ENCODE data around the gene SH2D7.

SH2D7 gene

DNA sequence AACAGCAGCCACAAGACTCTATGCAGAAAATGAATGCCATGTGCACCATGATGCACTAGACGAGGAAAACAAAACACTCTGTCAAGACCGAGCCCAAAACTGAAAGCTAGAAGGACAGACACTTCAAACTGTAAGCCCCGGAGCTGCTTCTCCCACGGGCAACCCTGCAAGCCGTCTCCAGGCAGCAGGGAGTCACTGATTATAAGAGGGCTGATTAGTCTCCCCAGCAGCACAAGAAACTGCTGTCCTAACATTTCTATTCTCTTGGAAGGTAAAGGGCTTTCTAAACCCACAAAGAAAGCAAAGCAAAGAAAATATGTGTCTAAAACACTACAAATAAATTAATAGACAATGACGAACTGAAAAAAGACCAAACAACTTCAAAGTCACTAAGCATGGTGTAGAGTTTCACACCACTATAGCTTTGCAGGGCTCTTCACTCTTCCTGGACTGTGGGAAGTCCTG is 30.4 kb upstream of the SH2D7 start:
- no peak for DNase-seq (ENCODE audit: low read depth in 3 of 3)

DNA sequence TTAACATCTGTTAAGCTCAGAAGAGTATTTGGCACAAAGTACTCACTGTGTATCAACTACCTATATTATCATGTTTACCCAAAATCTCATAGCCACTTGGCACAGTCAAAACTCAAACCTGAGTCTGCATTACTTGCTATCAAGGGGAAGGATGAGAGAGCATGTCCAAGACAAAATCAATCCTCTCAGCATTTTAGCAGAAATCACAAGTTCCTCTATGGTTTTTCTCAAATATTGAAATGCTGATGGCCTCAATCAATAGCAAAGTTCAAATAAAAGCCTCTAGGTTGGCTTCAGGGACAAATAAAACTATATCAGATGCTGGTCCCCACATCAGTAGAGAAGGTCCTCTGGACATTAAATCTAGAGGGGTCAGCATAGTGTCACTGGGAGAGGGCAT is 29.1 kb upstream of the SH2D7 start:
- no peak for DNase-seq (ENCODE audit: low read depth in 3 of 3)

DNA sequence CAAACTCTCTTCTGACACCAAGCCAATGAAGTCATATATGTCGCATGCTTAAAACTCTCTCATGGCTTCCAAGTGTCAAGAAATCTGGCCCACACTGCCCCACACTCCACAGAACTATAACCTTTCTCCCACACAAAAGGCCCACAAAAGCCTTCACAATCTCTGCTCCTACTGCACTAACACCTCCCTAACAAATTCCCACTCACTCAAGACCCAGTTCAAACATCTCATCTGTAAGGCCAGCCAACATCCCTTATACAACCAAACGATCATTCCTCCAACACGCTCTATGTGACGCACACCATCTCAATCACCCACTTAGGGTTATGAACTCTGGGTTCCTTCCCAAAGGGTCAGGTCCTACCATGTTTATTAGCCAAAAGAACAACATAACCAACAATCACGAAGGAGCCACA is 28.4 kb upstream of the SH2D7 start:
- DNase-seq (ENCODE audit: low read depth in 3 of 3) = no peak

DNA sequence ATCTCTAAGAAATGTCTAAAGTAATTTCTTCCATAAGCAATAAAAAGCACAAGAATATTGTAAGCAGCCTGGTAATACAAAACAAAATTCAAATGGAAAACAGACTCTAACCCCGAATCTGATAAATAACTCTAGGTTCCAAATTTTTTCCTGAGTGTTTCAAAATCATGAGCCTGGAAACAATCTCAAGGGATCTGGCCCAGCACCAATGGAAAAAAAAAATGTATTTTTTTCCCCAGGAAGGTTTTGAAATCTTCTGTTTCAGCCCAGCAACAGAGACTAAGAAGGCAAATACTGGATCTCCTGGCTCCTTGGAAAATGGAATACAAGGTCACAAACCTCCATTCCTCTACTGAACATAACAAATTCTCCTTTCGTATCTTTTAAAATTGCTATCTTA is 27.8 kb upstream of the SH2D7 start:
- DNase-seq (ENCODE audit: low read depth in 3 of 3) = no peak

DNA sequence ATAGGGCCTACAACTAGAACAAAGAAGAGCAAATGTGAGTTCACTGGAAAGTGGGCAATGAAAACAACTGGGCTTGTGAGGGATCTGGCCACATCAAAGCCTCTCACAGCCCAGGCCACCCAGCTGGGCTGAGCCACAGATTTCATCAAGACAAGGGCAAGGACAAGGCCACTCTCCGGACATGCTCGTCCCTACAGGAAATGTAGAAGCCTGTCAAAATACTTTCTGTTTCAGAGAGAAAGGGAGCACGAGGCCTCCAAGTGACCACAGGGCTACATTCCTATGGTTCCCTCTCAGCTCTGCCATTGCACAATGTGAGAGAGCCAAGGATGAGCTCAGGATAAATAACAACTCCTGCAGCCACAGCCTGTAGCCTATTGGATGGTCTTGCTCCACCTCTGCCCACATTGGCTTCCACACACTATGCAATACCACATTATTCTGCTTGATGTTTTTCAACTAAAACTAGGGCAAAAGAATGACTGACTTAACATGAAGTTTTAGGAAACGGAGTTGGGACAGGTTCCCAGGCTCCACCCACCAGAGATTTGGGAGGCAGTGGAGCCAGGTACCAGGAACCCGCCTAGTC is 27.0 kb upstream of the SH2D7 start:
- no peak for DNase-seq (ENCODE audit: low read depth in 3 of 3)

DNA sequence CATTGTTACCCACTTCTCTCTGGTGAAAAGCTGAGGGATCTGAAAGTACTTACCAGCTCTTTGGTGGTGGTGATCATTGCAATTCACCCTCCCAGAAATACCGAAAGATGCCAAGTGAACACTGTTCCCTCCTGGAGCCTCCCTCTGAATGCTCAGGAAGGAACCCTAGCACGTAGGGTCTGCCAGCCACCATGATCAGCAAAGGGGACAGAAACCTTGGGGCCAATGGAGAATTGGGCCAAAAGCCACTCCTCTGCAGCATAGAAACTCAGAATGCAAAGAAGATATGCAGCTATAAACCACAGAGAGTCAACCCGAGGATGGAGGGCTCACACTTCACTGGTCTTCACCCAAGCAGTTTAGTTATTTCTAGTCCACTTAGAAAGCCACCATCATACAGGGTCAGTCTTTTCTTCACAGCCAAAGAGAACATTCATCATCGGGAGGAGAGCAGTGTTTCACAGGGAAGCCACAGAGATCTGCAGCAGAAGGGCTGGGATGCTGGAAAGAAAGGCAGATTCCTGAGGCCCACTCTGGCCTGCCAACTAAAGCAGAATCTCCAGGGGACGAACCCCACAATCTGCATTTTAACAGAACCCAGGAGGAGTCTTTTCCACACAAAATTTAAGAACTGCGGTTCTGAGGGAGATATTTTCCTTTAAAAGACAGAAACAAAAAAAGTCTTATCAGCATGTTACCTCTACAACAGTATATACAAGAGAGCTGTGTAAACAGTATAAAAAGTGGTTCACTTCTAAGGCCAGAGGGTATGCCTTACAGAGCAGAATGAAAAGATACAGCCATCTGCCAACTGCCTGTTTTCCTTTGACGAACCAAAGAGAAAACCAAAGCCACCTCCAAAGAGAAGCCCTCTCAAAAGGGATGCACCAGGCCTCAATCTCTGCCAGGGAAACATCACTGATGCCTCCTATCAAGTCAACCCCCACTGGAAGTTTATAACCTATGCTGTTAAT is 26.1 kb upstream of the SH2D7 start:
- no peak for DNase-seq (ENCODE audit: low read depth in 3 of 3)

DNA sequence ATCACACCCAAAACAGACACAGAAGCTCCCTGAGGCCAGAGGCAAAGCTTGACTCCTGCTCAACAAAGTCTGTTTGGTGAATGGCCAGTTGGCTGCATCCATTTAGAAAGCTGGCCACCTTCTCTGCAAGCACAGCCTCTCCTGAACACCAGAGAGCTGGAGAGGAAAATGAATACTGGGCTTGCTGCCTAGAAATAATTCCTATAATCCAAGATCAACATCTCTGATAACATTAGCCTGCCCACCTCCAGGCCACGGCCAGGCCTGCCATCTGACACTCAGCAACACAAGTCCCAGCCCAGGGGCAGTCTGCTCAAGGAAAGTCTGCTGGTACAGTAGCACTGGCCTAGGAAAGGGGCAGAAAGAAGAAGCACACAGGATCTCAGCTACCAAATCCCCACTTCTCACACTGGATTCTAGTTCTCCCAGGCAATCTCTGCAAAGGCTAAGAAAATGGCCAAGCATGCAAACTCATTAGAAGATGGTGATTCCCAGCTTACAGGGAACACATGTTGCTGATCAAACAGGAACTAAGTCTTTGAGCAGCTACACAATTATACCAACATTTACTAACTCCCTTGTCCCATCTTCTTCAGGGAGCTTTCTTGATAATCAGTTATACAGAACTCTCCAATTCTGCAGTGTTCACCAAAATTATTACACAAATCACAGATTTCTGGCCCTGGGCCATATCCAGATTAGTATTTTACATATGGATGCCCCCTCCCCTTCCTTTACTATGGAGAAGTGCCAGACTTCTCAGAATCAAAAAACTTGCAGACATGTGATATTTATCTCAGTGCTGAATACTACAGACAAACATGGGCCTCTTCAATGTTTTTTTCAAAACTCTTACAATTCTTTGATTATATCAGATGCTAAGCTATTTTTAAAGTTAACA is 24.8 kb upstream of the SH2D7 start:
- DNase-seq (ENCODE audit: low read depth in 3 of 3) = no peak

DNA sequence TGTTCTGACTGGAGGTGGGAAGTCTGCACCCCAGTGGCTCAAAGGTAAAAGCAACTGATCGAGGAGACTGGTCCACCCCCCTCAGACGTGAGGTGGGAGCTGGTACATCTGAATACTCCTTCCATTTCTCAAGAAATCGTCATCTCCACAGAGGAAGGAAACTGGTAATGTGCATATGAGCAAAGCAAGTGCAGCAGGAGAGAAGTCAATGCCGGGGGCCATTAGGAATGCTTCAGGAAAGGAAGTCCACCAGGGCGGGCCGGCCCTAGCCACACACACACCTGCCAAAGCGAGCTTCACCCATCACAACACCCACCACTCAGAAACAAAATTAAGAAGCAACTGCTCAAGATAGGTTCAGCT is 23.3 kb upstream of the SH2D7 start:
- no peak for DNase-seq (ENCODE audit: low read depth in 3 of 3)

DNA sequence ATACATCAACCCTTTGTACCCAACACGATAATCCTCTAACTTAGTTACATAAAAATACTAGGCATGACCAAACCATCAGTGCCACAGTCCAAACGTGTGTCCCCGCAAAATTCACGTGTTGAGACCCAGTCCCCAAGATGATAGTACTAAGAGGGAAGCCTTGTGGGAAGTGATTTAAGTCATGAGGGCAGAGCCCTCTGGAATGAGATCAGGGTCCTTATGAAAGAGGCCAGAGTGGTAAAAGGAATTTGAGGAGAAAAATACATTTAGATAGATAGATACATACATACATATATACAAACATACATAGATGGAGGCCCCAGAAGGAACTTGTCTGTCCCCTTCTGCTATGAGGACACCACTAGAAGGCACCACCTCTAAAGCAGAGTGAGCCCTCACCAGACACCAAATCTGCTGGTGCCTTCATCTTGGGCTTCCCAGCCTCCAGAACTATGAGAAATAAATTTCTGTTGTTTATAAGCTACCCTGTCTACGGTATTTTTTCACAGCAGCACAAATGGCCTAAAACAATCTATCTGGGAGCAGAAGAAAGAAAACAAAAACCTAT is 22.8 kb upstream of the SH2D7 start:
- no peak for DNase-seq (ENCODE audit: low read depth in 3 of 3)

DNA sequence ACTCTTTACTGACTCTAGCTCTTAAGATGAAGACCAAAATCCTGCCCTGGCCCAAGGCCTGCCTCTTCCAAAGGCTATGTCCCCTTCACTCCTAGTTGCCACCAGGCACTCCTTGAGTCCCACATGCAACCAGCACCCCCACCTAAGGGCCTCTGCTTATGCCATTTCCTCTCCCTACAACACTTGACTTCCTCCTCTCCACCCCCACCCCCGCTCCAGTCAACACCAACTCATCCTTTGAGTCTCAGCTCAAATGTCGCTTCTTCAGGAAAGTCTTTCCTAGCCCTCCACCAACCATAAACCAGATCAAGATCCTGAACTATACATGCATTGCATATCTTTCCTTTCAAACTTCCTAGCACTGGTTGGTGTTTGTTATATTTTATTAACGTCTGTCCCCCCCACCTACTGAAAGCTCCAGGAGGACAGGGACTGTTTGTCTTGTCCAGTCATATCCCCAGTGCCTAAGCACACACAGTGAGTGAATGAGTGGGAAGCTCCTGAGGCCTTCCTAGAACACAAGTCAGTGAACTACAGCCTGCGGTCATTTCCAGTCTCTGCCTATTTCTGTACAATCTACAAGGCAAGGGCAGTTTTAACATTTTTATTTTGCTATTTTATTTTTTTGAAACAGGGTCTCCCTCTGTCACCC is 22.2 kb upstream of the SH2D7 start:
- DNase-seq (ENCODE audit: low read depth in 3 of 3) = no peak

DNA sequence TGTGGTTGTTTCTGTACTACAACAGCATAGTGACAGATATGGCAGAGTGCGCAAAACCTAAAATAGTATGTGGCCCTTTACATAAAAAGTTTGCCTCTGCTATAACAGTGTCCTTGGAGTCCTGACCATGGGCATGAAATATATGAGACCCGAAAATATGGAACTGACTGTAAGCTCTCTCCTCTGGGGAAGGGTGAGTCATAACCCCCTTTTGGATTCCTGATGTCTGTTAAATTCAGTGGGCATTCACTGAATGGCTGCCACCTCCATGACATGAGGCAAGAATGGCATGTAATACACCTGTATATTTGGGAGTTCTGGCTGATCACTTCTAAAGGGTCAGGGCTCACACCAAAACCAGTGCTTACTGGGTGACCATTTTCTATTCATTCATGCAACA is 21.0 kb upstream of the SH2D7 start:
- no peak for DNase-seq (ENCODE audit: low read depth in 3 of 3)

DNA sequence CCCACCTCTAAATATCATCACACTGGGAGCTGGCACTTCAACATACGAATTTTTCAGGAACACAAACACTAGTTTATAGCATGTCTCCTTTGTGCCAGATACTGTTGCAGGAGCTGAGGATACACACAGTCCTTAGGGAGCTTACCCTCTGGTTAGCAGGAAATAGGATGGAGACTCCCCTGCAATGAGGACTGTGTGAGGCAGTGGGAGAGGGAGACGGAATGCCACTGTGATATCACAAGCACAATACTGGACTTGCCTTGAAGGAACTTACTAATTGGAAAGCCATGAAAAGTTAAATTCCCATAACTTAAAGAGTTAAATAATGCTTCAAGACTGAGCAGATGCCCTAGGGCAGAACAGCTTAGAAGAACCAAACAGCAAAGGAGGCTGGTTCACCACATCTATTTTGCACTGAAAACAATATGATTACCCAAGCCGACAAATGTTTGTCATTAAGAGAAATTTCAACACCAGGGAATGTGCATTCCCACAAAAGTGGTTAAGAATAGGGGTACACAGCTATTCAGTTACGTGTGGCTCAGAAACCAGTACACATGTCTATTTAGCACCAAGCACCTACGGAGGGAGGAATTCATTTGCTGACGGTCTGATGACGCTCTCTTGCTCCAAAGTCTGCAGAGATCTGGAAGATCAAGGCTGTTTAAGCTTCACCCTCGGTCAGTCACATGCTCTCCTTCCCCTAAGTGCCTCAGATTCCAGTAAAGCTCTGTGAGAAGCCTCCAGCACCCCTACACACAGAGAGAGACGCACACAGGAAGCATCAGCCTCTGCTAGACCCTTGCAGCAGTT is 20.1 kb upstream of the SH2D7 start:
- DNase-seq (ENCODE audit: low read depth in 3 of 3) = no peak

DNA sequence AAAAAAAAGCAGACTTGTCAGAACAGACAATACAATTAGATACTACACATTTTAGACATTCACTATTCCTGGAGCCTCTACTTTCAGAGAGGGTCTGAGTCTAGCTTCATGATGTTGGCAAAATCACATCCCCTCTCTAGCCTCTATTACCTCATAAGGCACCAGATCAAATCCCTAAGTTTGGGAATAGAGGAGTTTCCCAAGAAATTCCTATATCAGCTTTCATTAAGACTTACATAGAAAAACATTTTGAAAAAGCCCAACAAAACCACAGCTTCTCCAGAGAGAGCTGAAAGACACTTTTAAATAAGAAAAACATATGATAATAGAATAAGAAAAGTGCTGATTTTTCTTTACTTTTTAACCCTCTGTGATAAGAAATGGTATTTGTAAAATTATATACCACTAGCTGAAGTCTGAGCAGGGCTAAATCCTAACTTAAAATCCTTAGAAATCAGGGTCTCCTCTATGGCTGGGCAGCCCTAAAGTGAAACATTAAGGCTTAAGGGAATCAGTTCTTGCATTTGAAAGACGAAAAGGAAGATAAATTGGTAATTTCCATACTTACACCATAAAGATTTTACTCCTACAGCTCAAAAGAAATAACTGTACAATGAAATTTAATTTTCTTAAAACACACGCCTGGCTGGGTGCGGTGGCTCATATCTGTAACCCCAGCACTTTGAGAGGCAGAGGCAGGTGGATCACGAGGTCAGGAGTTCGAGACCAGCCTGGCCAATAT is 19.1 kb upstream of the SH2D7 start:
- DNase-seq (ENCODE audit: low read depth in 3 of 3) = no peak

DNA sequence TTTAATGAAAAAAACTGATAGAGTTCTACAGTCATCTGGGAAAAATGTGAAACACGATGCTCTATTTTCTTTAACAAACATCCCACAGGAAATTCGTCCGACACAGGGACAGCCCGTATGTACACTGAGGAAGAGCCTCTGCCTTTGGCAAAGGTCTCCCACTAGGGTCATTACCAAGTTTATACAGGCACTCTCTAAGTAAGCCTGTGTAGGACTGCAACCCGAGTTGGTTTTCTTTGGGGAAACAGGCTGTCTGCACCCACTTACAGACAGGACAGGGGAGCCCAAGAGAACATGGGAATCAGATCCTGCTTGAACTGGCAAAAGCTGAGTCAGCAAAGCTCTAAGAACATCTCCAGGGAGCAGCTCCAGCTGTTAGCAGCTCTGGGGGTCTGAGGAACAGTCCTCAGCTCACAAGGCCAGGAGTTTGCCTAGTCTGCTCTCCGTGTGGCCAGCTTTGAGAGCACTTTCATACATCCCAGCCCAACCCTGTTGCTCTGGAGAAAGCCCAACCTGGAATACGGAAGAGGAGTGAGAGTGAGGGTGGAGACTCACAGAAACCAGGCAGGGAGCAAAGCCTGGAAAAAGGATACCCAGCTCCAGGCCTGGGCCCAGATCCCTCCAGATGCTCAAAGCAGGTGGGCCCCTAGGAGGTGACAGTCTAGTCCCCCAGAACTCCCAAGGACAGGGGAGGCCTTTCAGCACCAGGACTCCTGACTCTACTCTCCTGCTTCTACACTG is 16.7 kb upstream of the SH2D7 start:
- DNase-seq (ENCODE audit: low read depth in 3 of 3) = no peak

DNA sequence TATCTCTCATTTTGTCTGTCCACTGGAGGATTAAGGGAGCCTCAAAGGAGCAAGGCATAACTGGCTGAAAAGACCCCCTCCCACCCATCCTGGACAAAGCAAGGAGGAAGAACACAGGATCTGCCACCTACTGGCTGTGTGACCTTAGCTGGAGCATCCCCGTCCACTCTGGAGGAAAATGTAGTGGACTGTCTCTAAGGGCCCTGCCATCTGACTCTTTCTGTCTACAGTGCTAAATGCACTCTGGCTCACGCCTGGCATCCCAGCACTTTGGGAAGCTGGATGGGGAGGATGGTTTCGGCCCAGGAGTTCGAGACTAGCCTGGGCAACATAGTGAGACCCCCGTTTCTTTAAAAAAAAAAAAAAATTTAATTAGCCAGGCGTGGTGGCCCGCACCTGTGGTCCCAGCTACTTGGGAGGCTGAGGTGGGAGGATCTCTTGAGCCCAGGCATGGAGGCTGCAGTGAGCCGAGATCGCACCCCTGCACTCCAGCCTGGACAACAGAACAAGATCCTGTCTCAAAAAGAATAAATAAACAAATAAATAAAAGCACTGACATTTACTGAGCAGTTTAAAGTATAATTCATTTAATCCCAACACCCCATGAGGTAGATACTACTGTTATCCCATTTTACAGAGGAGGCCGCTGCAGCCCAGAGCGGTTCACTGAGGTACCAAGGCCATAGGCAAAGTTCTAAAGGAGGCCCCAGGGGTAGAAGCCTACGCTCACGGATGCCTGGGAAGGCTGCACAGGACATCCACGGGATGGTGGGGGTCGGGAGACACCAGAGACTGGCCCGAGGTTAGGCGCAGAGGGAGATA is 15.9 kb upstream of the SH2D7 start:
- no peak for DNase-seq (ENCODE audit: low read depth in 3 of 3)

DNA sequence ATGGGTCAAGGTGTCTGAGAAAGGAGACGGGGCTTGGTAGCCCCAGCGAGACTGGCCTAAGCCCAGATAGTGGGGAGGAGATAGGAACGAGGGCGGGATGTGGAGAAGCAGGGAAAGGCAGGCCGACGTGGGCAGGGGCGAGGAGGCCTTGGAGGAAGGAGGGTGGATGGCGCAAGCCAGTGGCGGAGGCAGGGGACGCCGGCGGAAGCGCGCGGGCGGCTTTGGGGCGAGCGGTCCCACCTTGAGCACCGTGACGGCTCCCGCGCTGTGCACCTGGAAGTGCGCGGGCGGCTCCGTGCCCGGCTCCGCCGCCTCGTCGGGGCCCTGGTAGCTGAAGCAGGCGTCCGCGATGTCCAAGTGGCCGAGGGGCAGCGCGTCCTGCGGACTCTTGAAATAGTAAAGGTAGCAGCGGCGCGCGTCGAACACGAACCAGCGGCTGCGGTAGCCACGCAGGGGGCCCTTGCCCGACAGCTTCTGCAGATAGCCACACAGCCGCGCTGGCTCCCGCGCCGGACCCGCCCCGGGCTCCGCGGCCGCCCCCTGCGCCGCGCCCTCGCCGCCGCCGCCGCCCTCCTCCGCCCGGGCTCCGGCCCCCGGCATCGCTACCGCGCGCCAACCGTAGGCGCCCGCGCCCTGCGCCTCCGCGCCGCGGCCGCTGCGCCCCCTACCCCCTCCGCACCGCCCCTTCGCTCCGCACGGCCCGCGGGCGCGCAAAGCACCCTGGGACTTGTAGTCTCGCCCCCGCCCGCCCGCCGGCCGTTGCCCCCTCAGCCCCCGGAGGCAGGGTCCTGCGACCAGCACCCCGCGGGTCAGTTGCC is 15.1 kb upstream of the SH2D7 start, which contains the start of gene TBC1D2B:
Gene TBC1D2B, minus strand, starts transcription at position 659 of the 818 bp plus-strand sequence. Its CDS starts 59 bp downstream, at position 600.
- peak; percentile 51 to 64 (median 60) for DNase-seq (ENCODE audit: low read depth in 3 of 3)

DNA sequence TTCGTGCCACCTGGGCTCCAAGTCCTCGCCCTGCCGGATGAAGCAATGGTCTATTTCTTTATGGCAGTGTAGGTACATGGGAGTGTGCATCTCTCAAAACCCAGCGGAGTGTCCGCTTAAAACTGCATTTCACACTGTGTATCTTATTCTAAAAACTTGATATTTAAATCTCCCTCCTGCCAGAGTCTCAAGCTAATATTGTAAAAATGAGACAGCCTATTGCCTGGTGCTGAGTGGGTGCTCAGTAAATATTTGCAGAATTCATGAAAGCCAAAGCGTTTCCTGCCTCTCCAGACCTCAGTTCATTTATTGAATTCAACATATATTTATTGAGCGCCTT is 14.5 kb upstream of the SH2D7 start:
- no peak for DNase-seq (ENCODE audit: low read depth in 3 of 3)
